T-helper 2 cell treated with Interferon-gamma antibody and Interleukin-4, amounts not matched to agents 5 μg/mL and 100 μg/mL, for 36 hours (primary cell): Measurements from ENCODE around the gene TECTB.

ENCODE experiments used
- DNase-seq: peaks from one replicate; pipeline ENCODE4 v3.0.0; 2021; ENCODE audit warnings: low spot score
- H3K27ac Mint-ChIP-seq: one replicate; pipeline ENCODE4 v1.8.0; 2021; ENCODE audit warnings: mild to moderate bottlenecking, mixed read lengths
- H3K27me3 Mint-ChIP-seq: one replicate; pipeline ENCODE4 v1.8.0; 2021; ENCODE audit warnings: low read depth, mixed read lengths
- H3K36me3 Mint-ChIP-seq: one replicate; pipeline ENCODE4 v1.8.0; 2021; ENCODE audit warnings: low read depth, mixed read lengths
- H3K4me1 Mint-ChIP-seq: one replicate; pipeline ENCODE4 v1.8.0; 2021; ENCODE audit warnings: low read depth, mixed read lengths
- H3K4me3 Mint-ChIP-seq: one replicate; pipeline ENCODE4 v1.8.0; 2022; ENCODE audit warnings: mild to moderate bottlenecking, moderate library complexity, mixed read lengths
- H3K9me3 Mint-ChIP-seq: one replicate; pipeline ENCODE4 v1.8.0; 2021; ENCODE audit warnings: mixed read lengths

Gene TECTB

GRCh38 chr10:112307358-112308124 is 24.3 kb downstream of the TECTB start:
- Mint-ChIP-seq H3K27me3 (peaks cover 14% of the 10 kb centered on the region), H3K4me3 (no peak overlapping the region), H3K4me1 (no peaks in the 10 kb centered on the region)

GRCh38 chr10:112308125-112308502 is 24.9 kb downstream of the TECTB start:
- H3K9me3 Mint-ChIP-seq = no peaks in the 10 kb centered on the region
- H3K36me3 Mint-ChIP-seq = no peaks in the 10 kb centered on the region
- no peak overlapping the region for H3K27ac Mint-ChIP-seq

More at GRCh38 chr10:112307358-112308124, 24.3 kb downstream of the TECTB start:
- Mint-ChIP-seq H3K9me3 (no peaks in the 10 kb centered on the region), H3K27ac (no peak overlapping the region), H3K36me3 (no peaks in the 10 kb centered on the region)
- peak; percentile 7 for DNase-seq

GRCh38 chr10:112311481-112311880 is 28.3 kb downstream of the TECTB start:
- Mint-ChIP-seq H3K27ac (no peak overlapping the region), H3K4me1 (no peaks in the 10 kb centered on the region), H3K36me3 (no peaks in the 10 kb centered on the region), H3K9me3 (no peaks in the 10 kb centered on the region), H3K4me3 (no peak overlapping the region), H3K27me3 (peaks cover 24% of the 10 kb centered on the region)
- no peak for DNase-seq

More at GRCh38 chr10:112308125-112308502, 24.9 kb downstream of the TECTB start:
- Mint-ChIP-seq H3K27me3 (peaks cover 18% of the 10 kb centered on the region), H3K4me3 (no peak overlapping the region), H3K4me1 (no peaks in the 10 kb centered on the region)
- no peak for DNase-seq

- H3K4me3 Mint-ChIP-seq = no peak overlapping the region
- H3K27ac Mint-ChIP-seq = no peak overlapping the region
- no peaks in the 10 kb centered on the region for H3K36me3 Mint-ChIP-seq
- H3K27me3 Mint-ChIP-seq = peaks cover 24% of the 10 kb centered on the region
- DNase-seq = no peak
- no peaks in the 10 kb centered on the region for H3K4me1 Mint-ChIP-seq
- no peaks in the 10 kb centered on the region for H3K9me3 Mint-ChIP-seq
Observed at GRCh38 chr10:112313234-112313633, 30.0 kb downstream of the TECTB start.

- Mint-ChIP-seq H3K4me3 (no peak overlapping the region), H3K27ac (no peak overlapping the region), H3K36me3 (no peaks in the 10 kb centered on the region), H3K4me1 (no peaks in the 10 kb centered on the region), H3K9me3 (no peaks in the 10 kb centered on the region), H3K27me3 (peaks cover 24% of the 10 kb centered on the region)
- no peak for DNase-seq
Observed at GRCh38 chr10:112313911-112314310, 30.7 kb downstream of the TECTB start.

GRCh38 chr10:112314822-112315474 is 31.7 kb downstream of the TECTB start:
- Mint-ChIP-seq H3K27ac (no peak overlapping the region), H3K36me3 (no peaks in the 10 kb centered on the region), H3K4me3 (no peak overlapping the region), H3K9me3 (no peaks in the 10 kb centered on the region), H3K27me3 (peaks cover 27% of the 10 kb centered on the region), H3K4me1 (no peaks in the 10 kb centered on the region)
- DNase-seq = peak; percentile 55

GRCh38 chr10:112327678-112328077 is 44.5 kb downstream of the TECTB start:
- no peaks in the 10 kb centered on the region for H3K9me3 Mint-ChIP-seq
- no peaks in the 10 kb centered on the region for H3K36me3 Mint-ChIP-seq
- H3K4me3 Mint-ChIP-seq = no peak overlapping the region
- no peaks in the 10 kb centered on the region for H3K4me1 Mint-ChIP-seq
- DNase-seq = no peak
- H3K27me3 Mint-ChIP-seq = no peaks in the 10 kb centered on the region
- no peak overlapping the region for H3K27ac Mint-ChIP-seq

- peak; percentile 12 for DNase-seq
- peaks cover 3% of the 10 kb centered on the region for H3K27me3 Mint-ChIP-seq
- no peak overlapping the region for H3K27ac Mint-ChIP-seq
- H3K36me3 Mint-ChIP-seq = no peaks in the 10 kb centered on the region
- H3K4me3 Mint-ChIP-seq = no peak overlapping the region
- H3K9me3 Mint-ChIP-seq = no peaks in the 10 kb centered on the region
- H3K4me1 Mint-ChIP-seq = no peaks in the 10 kb centered on the region
Observed at GRCh38 chr10:112330162-112330561, 47.0 kb downstream of the TECTB start.

- H3K27ac Mint-ChIP-seq = no peak overlapping the region
- H3K4me3 Mint-ChIP-seq = no peak overlapping the region
- DNase-seq = no peak
- peaks cover 8% of the 10 kb centered on the region for H3K27me3 Mint-ChIP-seq
- H3K9me3 Mint-ChIP-seq = no peaks in the 10 kb centered on the region
- no peaks in the 10 kb centered on the region for H3K4me1 Mint-ChIP-seq
- no peaks in the 10 kb centered on the region for H3K36me3 Mint-ChIP-seq
Observed at GRCh38 chr10:112330607-112331160, 47.5 kb downstream of the TECTB start.

GRCh38 chr10:112332022-112332421 is 48.8 kb downstream of the TECTB start:
- no peak for DNase-seq
- no peak overlapping the region for H3K4me3 Mint-ChIP-seq
- no peak overlapping the region for H3K27ac Mint-ChIP-seq
- H3K27me3 Mint-ChIP-seq = peaks cover 12% of the 10 kb centered on the region
- H3K4me1 Mint-ChIP-seq = no peaks in the 10 kb centered on the region
- H3K9me3 Mint-ChIP-seq = no peaks in the 10 kb centered on the region
- H3K36me3 Mint-ChIP-seq = no peaks in the 10 kb centered on the region

- H3K36me3 Mint-ChIP-seq = no peaks in the 10 kb centered on the region
- no peak for DNase-seq
- no peaks in the 10 kb centered on the region for H3K9me3 Mint-ChIP-seq
- H3K27me3 Mint-ChIP-seq = peaks cover 12% of the 10 kb centered on the region
- H3K27ac Mint-ChIP-seq = no peak overlapping the region
- H3K4me3 Mint-ChIP-seq = no peak overlapping the region
- H3K4me1 Mint-ChIP-seq = no peaks in the 10 kb centered on the region
Observed at GRCh38 chr10:112332509-112333228, 49.5 kb downstream of the TECTB start.

GRCh38 chr10:112333452-112333851 is 50.3 kb downstream of the TECTB start:
- Mint-ChIP-seq H3K4me1 (no peaks in the 10 kb centered on the region), H3K27me3 (peaks cover 12% of the 10 kb centered on the region), H3K4me3 (no peak overlapping the region), H3K36me3 (no peaks in the 10 kb centered on the region), H3K27ac (no peak overlapping the region), H3K9me3 (no peaks in the 10 kb centered on the region)
- DNase-seq = no peak

GRCh38 chr10:112335111-112335867 is 52.1 kb downstream of the TECTB start:
- H3K4me3 Mint-ChIP-seq = no peak overlapping the region
- H3K27ac Mint-ChIP-seq = no peak overlapping the region
- DNase-seq = no peak
- peaks cover 12% of the 10 kb centered on the region for H3K27me3 Mint-ChIP-seq
- H3K9me3 Mint-ChIP-seq = no peaks in the 10 kb centered on the region
- H3K36me3 Mint-ChIP-seq = no peaks in the 10 kb centered on the region
- H3K4me1 Mint-ChIP-seq = no peaks in the 10 kb centered on the region
